Mesothelial cell of epicardium (in vitro differentiated cells): ENCODE data around the gene KDM4C. TPM values are rescaled to one million over a fixed set of nuclear protein-coding genes. Genes with fewer than 3 reads are reported as not detected.

Source experiments
- DNase-seq, 2 experiments: peaks; one replicate each; pipeline ENCODE4 v3.0.0; 2021; ENCODE audit warnings: low spot score in 2 of 2; ENCODE audit not compliant: unreplicated experiment in 2 of 2
- H3K27ac Mint-ChIP-seq: 2 replicates; pipeline ENCODE4 v1.8.0; 2021; ENCODE audit warnings: mixed read lengths
- H3K27me3 Mint-ChIP-seq: 2 replicates; pipeline ENCODE4 v1.8.0; 2021; ENCODE audit warnings: low read depth, mixed read lengths
- H3K36me3 Mint-ChIP-seq: 2 replicates; pipeline ENCODE4 v1.8.0; 2021; ENCODE audit warnings: mixed read lengths
- H3K4me1 Mint-ChIP-seq: 2 replicates; pipeline ENCODE4 v1.8.0; 2021; ENCODE audit warnings: mixed read lengths
- H3K4me3 Mint-ChIP-seq: 2 replicates; pipeline ENCODE4 v1.8.0; 2021; ENCODE audit warnings: mild to moderate bottlenecking, moderate library complexity, mixed read lengths
- H3K9me3 Mint-ChIP-seq: 2 replicates; pipeline ENCODE4 v1.8.0; 2021; ENCODE audit warnings: mixed read lengths
- total RNA-seq: library from RNA; stranded (reverse); gene quantifications from 3 replicates; pipeline ENCODE4 v1.2.1, GENCODE V29; 2021
- TF ChIP-seq, protein P1 (sequence below): fragments of 200-600 bp; sonication (generic); IDR thresholded peaks from one replicate; pipeline ENCODE4 v1.5.0; 2021; ENCODE audit warnings: antibody characterized with exemption; ENCODE audit not compliant: unreplicated experiment

Gene KDM4C
- total RNA-seq, 1 donor from 2014 or later = 25.4 TPM

GRCh38 chr9:6894135-6894534 is 136.4 kb downstream of the KDM4C start:
- peaks cover 5% of the 10 kb centered on the region for H3K9me3 Mint-ChIP-seq
- H3K27ac Mint-ChIP-seq = no peak overlapping the region
- peaks cover 10% of the 10 kb centered on the region for H3K36me3 Mint-ChIP-seq
- no peaks in the 10 kb centered on the region for H3K27me3 Mint-ChIP-seq
- TF ChIP-seq, protein P1, sequence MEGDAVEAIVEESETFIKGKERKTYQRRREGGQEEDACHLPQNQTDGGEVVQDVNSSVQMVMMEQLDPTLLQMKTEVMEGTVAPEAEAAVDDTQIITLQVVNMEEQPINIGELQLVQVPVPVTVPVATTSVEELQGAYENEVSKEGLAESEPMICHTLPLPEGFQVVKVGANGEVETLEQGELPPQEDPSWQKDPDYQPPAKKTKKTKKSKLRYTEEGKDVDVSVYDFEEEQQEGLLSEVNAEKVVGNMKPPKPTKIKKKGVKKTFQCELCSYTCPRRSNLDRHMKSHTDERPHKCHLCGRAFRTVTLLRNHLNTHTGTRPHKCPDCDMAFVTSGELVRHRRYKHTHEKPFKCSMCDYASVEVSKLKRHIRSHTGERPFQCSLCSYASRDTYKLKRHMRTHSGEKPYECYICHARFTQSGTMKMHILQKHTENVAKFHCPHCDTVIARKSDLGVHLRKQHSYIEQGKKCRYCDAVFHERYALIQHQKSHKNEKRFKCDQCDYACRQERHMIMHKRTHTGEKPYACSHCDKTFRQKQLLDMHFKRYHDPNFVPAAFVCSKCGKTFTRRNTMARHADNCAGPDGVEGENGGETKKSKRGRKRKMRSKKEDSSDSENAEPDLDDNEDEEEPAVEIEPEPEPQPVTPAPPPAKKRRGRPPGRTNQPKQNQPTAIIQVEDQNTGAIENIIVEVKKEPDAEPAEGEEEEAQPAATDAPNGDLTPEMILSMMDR = no peak
- H3K4me3 Mint-ChIP-seq = no peak overlapping the region
- no peak for DNase-seq
- H3K4me1 Mint-ChIP-seq = peaks cover 16% of the 10 kb centered on the region

- H3K9me3 Mint-ChIP-seq = peaks cover 5% of the 10 kb centered on the region
These were observed 138.0 kb downstream of the KDM4C start for GRCh38 chr9:6895754-6896153.

DNA sequence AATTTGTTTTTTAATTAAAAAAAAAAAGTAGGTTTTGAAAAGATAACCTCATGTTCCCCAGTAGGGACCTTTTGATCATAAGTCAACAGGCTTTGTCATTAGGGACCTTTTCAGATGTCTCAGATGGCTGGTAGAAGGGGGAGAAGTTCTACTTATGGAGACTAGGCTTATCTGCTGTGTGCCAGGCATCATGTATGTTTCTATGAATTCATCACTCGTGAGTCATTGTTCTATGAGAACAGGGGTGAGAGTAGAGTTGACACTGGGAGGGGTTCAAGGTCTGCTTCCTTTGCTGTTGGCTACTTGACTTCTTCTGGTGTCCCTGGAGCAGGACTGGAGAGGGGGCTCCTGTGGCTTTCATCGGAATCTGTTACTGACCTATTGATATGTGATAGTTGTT is 138.8 kb downstream of the KDM4C start:
- Mint-ChIP-seq H3K4me3 (no peak overlapping the region), H3K27ac (no peak overlapping the region), H3K9me3 (peaks cover 5% of the 10 kb centered on the region), H3K27me3 (no peaks in the 10 kb centered on the region), H3K4me1 (peaks cover 16% of the 10 kb centered on the region), H3K36me3 (peaks cover 10% of the 10 kb centered on the region)
- no peak for DNase-seq
- TF ChIP-seq, protein P1 = no peak

More at GRCh38 chr9:6895754-6896153, 138.0 kb downstream of the KDM4C start:
- no peak overlapping the region for H3K27ac Mint-ChIP-seq
- H3K27me3 Mint-ChIP-seq = no peaks in the 10 kb centered on the region
- no peak overlapping the region for H3K4me3 Mint-ChIP-seq
- no peak for DNase-seq
- peaks cover 16% of the 10 kb centered on the region for H3K4me1 Mint-ChIP-seq
- H3K36me3 Mint-ChIP-seq = peaks cover 10% of the 10 kb centered on the region
- TF ChIP-seq, protein P1 = no peak

DNA sequence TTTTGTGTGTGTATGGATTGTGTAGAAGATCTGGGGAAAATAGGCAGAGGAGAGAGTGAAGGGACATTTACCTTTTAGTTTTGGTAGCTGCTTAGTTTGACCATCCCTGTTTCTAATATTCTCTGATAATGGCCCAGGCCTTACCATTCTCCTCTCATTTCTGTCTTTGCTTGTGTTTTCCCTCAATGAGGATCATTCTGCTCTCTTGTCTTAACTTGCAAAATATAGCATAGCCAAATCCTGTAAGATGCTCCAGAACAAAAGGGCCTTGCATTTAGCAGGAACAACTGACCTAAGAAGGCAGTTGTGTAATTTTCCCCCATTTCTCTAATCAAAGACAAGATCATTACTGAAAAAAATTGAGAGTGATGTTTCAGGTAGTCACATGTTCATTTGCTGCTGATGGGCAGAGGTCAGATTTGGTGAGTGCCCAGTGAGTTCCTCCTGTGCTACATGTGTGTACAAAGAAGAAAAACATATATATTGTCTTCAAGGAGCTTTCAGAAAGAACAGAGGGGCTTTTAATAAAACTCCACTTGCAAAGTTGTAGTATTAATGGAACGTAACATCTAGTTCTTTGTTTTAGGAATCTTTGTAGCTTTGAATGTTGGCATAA is 139.5 kb downstream of the KDM4C start:
- H3K27ac Mint-ChIP-seq = no peak overlapping the region

GRCh38 chr9:6897898-6898302 is 140.1 kb downstream of the KDM4C start:
- DNase-seq = no peak
- peak overlapping the region; percentile 36 for H3K4me3 Mint-ChIP-seq
- peaks cover 5% of the 10 kb centered on the region for H3K9me3 Mint-ChIP-seq
- H3K27ac Mint-ChIP-seq = peak overlapping the region; percentile 69
- TF ChIP-seq, protein P1 = no peak
- H3K27me3 Mint-ChIP-seq = no peaks in the 10 kb centered on the region
- peaks cover 16% of the 10 kb centered on the region for H3K4me1 Mint-ChIP-seq
- H3K36me3 Mint-ChIP-seq = peaks cover 10% of the 10 kb centered on the region

More for the DNA sequence above, 139.5 kb downstream of the KDM4C start:
- DNase-seq = no peak
- no peaks in the 10 kb centered on the region for H3K27me3 Mint-ChIP-seq
- H3K4me1 Mint-ChIP-seq = peaks cover 16% of the 10 kb centered on the region
- H3K9me3 Mint-ChIP-seq = peaks cover 5% of the 10 kb centered on the region
- peaks cover 10% of the 10 kb centered on the region for H3K36me3 Mint-ChIP-seq
- no peak overlapping the region for H3K4me3 Mint-ChIP-seq
- TF ChIP-seq, protein P1 = no peak
